NCI-H1930 (cell line): ENCODE results near the gene LARGE1.

Source experiments
- DNase-seq, 2 experiments: peaks; one replicate each; lab custom pipeline; 2025; lab: John Stamatoyannopoulos, UW

Gene LARGE1

DNA sequence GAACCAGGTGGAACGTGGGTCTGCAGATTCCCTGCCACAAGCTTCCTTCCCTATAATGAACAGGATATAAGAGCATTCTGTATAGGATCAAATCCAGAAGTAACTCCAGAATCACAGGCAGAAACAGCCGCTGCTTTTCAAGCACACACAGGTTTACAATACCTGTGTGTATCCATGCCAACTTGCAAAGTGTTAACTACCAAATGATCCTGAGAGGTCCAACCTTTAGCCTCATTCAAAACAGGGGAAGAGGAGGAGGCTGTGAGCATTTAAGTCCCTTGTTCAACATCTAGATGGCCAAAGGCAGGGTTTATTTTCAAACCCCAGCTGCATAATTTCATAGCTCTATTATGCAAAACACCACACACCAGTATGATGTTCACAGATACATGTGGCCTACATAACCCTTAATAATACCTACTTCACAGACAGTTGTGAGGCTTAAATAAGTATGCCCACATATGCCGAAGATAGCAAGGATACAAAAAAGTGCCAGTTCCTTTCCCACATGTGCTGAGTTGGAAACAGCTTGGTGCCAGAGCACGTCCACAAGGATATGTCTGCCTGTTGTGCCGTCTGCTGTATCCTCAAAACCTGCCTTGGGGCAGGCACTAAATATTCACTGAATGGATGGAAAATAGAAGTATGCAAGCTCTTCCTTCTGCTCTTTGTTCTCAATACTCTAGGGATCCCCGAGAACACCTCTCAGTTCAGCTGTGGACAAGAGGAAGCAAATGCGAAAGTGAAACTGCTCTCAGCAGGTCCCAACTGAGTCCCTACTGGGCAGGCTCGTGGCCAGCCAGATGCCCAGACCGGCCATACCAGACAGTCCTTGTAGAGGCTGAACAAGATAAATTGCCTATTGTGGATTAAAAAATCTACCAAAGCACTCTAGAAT, 66.8 kb downstream of the LARGE1 start:
- DNase-seq, result no peak

DNA sequence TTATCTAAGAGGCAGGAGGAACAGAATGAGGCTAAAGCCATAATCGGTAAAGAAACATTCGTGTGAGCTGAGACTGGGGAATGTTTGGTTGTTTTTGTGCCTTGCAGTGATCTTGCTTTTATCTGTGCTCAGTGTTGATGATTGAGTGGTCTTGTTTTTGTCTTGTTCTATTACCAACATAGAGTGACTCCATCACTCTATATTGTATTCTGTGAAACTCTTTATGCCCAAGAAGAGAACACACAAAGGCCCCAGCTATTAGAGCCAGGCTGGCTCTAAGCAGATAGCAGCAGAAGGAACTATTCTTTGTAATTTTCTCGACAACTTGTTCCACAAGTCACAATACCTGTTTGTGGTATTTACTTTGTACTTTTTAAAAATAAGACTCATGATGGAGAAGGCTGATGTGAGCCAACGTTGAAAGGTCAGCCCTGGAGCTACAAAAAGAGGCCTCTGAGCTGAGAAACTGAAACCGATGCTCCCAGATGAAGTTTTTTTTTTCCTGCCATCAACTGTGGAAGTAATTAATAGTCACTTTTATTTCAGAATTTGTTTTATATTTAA, 68.4 kb downstream of the LARGE1 start:
- DNase-seq, result no peak

DNA sequence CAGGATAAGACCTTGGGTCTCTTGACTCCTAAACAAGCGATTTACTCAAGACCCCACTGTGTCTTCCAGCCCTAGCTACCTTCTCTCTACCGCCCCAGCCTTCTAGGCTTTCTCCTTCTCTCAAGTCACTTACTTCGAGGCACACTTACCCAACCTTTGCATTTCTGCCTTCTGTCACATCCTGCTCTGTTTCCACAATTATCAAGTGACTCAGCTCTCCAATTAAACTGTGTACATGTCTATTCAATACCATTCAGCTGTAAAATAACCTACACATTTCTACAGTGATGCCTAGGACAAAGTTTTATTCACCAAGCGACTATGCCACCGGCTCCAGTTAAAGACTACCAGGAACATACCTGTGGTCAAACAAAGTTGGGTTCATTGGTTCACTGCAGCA, 69.0 kb downstream of the LARGE1 start:
- no peak for DNase-seq

DNA sequence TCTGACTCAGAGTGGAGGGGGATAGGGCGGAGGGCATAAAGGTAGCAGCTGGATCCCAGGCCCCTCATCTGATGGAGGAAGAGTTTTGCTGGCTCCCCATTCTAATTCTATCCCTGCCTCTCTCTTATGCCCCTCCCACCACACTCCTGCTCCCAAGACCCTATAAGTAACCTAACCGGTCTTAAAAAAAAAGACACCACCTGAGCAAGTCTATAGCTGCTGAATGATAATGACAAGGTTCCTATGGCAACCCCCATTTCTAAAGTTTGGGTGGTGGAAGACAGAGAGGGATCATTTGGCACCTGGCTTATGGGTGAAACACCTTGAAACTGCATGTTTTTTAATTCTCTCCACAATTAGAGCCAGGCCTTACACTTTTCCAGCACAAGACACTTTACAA, 69.6 kb downstream of the LARGE1 start:
- no peak for DNase-seq

DNA sequence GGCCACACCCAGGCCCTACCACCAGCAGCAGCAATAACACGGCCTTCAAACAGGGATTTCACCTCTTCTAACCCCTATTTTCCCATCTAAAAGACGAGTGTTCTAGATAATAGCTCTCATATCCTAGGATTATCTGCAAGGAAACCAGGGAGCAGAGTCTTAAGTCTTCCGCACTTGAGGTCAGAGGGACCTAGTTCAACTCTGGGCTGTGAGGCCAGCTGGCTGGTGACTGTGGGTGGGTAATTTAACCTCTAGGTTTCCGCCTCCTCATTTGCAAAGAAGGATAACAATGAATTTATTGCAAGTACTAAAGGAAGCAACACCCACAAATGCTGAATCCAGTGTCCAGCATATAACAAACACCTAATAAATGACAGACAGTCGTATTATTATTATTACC, 70.1 kb downstream of the LARGE1 start:
- DNase-seq, result no peak

DNA sequence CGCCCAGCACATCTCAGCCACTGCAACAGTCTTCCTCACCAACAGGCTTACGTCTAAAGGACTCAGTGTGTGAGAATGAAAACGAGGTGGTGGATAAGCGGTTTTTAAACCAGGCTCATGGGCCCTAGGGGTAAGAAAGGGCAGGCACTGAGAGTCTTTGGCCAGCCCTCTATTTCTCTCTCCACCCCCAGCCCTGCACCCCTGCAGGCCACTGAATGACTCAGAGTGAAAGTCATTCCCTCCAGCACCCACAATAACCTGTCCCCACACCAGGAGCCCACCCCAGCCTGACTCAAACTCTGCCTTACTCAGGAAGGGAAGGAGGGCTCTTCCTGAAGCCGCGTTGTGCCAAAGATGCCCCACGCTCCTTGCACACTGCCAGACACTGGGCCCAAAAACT, 72.0 kb downstream of the LARGE1 start:
- DNase-seq, result no peak

DNA sequence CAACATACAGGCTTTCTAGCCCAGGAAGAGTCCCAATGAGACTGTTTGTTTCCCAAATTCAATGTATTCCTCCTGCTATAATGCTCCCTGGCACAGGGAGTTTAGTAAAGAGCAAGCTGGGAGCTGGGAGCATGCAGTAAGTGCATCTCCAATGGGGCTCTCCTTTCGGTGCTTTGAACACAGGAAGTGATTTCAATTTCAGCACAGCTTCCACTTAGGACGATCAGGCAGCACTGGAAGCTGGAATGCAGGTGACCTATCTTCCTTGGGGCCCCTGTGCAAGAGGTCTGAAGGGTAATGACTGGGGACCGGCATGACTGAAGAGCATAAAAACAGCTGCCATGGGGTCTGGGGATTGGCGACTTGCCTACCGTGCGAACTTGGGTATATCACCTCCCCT, 76.0 kb downstream of the LARGE1 start:
- no peak for DNase-seq

DNA sequence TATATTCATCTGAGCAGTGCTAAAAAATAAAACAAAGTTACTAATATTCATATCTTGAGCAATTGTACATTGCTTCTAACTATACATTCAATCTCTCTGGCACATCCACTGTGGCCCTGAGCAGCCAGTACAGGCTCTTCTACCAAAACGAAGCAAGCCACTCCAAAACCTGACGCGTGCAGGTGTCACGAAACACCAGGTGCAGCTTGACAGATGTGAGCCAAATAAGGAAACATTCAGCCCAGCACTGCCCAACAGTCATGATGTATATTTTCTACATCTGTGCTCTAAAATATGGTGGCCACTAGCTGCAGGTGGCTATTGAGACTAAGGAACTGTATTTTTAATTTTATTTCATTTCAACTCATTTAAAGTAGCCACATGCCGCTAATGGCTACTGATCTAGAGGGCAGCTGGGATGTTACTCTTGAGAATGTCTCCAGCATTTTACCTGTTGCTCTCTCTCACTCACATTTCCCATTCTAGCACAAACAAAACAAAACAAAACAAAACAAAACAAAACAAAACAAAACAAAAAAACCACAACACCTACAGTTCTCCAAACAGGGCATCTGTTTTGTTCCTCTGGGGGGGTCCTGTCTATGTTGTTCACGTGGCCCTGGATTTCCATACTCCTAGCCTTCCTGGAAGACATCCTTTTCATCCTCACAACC, 77.7 kb downstream of the LARGE1 start:
- DNase-seq, result no peak

DNA sequence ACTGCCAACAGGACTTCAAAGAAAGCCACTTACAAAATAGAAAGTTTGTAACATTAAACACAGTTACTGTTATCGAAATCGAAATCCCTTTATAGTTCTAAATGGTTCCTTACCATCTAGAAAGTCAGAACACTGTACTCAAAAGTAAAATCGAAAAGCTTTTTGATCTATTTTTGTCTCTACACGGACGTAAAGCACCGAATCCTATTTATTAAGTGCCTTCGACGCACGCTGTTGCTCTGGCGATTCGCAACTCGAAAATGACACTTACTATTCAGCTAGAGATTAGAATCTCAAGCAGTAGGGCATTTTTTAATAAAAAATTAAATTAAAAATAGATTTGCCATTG, 78.3 kb downstream of the LARGE1 start:
- no peak for DNase-seq

DNA sequence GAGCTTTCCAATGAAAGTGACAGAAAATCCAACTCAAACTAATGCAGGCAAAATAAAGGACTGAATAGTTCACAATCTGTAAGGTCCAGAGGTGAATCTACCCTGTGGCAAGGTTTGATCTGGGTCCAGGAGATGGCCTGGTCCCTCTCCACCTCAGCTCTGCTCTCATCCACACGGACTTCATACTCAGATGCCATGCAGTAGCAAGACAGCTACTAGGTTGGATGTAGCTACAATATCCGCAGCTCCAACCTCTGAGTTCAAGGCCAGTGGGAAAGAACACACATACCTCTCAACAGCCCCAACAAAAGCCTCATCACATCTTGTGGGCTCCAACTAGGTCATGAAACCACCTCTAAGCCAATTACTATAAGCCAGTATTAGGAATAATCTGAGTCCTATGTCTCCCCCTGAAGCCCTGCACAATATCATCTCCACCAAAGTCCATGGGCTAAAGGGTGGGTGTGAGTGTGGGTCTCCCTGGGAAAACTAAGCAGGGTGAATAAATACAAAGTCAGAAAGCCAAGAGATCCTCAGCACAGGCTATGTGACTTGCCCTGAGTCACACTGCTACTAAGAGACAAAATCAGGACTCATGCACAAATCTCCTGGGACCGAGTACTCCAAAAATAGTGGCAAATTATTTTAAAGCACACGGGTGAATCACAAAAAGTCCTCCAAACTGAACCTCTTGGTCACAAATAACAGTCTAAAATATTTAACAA, 78.8 kb downstream of the LARGE1 start:
- no peak for DNase-seq

DNA sequence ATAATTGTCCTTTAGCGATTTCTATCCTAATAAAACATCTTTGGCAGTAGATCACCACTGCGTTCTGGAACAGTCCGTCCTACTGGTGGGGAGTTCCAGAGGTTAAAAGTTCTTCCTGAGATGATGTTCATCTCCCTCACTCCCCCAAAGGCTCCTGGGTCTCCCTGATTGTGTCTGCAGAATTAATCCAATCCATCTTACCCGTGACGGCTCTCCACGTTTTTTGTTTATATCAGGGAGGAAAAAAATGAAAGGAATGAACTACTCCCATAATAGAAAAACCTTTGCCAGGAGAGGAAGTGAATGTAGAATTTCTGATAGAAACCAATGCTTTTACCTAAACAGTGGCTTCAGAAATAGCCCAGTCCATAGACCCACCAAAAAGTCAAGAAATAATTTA, 81.6 kb downstream of the LARGE1 start:
- no peak for DNase-seq

DNA sequence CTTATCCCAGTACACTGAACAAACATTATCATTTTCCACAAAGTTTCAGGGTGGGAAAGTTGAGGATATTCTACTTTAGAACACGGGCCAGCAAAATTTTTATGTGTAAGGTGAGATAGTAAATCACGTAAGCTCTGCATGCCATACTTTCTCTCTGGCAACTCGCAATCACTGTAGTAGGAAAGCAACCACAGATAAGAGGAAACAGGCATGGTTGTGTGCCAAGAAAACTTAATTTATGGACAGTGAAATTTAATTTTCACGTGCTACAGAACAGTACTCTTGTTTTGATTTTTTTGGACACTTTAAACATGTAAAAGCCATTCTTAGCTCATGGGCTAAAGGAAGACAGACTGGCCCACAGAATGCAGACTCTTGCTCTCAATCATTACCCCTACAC, 82.5 kb downstream of the LARGE1 start:
- DNase-seq, result no peak

DNA sequence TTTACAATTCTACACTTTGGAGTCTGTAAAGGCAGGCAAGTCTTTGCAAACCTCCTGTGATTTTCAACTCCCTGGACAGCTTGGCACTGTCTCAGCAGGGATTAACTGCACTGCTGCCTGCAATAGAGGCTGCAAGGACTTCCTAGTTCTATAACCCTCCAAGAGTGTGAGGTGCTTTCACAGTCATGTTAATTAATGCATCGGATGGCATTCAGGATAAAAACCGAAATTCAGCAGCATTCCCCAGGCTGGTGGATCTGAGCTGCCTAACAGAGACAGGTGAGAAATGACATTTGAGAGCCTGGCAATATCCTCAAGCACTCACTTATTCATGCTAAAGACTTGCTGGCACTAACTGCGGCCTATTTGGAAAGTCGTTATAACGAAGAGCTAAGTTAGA, 85.0 kb downstream of the LARGE1 start:
- DNase-seq, result no peak

DNA sequence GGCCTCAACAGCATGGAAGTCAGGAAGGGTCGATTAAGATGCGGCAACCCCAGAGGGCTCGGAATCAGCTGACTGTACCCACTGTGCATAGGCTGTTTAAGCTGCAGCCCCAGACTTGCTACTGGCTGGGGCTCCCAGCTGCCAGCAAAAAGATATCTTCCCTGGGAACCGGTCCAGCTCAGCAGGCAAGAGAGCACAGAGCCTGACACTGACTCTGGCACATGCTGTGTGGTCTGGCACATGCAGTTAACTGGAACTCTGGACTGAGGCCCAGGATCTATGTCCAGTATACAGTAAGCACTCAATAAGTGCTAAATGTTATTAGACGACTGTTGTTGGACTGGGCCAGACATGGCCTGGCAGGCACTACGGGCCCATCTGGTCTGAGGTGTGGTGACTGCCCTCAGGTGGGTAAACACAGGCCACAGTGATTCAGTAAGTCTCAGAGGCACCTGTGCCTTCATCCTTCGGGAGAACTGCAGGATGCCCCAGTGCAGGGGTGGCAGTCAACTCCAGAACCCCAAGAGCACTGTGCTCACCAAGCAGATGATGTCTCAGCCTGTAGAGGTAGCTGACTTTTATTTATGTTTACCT, 87.6 kb downstream of the LARGE1 start:
- DNase-seq, result no peak

DNA sequence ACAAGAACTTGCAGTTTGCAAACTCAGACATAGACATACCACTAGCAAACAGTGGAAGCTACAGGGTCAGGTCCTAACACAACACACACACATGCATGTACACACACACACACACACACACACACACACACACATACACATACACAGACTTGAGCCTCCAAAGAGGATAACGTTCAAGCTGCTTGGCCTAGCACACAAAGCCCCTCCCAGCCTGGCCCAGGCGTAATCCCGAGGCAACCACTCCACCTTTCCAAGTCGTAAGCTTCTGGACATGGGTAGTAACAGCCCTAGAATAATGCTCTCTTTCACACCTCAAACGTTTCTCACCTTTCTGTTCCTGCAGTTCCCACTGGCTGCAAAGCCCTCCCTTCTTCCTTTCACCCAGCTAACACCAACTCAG, 88.6 kb downstream of the LARGE1 start:
- no peak for DNase-seq

DNA sequence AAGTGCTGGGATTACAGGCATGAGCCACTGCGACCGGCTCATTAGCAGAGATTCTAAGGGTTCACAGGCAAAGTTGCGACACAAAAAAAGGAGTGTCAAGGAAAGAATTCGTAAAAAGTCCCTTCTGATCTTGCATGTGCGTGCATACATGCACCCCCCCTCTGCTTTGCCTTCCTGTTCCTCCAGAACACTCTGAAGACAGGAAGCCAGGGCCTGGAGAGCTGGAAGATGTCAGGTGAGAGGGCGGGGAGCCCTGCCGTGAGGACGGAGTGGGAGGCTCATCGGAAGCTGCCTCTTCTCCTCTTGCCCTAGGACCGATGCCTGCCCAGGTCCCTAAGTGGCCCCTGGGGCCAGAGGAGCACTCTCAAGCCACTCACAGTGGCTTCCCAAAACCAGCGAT, 89.1 kb downstream of the LARGE1 start:
- DNase-seq, result no peak

DNA sequence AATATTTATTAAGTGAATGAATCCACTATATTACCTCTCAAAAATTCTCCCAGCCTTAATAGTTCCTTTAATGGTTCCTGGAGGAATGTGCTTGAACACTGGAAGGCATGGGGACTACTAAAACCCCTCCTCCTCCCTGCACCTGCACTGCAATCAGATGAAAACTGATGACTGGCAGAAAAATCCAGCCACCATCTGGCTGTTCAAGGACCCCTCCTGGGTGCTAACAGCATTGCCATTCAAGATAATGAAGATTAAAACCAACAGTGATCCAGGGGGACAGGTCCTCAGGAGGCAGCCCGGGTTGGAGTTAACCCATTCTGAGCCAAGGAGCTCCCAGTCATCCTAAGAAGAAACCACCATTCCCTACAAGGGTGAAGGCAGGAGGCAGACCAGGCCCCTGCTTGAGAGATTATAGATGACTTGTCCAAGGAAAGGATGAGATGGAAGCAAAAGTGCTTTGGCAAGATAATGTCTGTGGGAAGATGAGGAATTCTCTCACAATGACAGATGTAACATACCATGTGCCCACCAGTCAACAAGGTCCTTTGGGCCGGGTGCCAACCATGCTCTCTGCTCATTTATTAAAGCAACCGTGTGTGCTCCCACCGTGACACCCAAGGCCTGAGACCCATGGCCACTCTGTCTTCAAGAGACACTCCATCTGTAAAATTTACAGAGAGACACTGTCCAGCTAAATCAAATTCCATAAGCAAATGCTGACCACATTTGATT, 90.6 kb downstream of the LARGE1 start:
- no peak for DNase-seq

DNA sequence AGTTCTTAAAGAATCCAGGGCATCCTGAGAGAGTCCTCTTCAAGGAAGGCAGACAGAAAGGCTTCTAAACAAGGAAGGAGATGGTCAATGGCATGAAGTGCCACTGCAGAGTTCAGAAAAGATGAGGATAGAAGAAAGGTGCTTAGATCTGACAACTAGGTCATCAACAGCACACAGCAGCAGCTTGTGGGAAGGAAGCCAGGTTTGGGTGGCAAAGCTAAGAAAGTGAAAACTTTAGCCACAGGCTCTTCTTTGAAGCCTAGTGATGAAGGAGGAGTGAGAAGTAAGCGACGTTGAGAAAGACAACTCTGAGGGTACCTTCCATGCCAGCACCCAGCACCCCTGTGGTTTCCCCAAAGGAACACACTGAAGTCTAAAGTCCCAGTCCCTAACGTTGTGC, 92.0 kb downstream of the LARGE1 start:
- no peak for DNase-seq

DNA sequence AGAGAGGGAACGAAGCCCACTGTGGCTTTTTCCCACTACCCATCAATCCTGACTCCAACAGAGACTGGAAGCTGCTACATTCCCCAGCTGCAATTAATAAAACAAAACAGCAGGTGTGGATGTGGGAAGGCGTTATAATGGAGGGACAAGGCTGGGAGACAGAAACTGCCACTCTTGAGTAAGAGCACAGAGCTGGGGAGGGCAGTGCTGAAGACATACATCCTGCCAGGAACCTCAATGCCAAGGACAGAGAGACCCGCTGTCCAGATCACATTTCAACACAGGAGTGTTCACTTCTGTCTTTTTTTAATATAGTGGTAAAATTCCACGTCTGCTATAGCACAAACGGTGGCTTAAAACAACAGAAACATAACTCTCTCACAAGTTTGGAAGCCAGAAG, 94.5 kb downstream of the LARGE1 start:
- no peak for DNase-seq

DNA sequence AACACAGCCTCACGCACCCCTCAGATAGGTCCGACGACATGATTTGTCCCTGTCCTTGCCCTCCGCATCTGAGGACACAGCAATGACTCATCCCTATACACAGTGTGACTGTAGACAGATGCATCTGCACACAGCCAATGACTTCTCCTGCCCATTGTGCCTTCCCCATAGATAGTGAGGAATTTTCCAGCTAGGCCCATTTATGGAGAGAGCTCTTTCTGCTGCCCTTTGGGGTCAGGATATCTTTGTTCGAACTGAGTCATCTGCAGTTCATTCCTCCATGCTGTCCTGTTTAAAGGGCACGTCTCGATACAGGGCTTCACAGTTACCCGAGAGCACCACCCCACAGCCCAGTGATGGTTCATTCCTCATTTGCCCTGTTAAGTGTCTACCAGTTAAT, 96.7 kb downstream of the LARGE1 start:
- no peak for DNase-seq

DNA sequence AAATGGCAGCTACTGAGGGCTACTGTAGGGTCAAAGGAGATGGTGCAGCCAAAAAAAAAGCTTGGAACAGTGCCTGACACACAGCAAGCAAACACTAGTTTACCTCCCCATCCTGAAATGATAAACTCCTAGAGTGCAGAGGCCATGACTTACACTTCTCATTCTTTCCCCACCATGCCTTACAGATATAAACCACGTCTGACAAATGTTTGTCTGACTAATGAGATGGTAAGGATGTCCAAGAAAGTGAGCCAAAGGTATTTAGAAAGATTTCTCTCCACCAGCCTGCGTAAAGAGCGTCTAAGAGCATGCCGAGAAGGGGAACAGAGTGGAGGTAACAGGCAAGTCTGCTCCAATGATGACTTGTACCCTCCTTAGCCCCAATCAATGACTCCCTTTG, 99.0 kb downstream of the LARGE1 start:
- no peak for DNase-seq

DNA sequence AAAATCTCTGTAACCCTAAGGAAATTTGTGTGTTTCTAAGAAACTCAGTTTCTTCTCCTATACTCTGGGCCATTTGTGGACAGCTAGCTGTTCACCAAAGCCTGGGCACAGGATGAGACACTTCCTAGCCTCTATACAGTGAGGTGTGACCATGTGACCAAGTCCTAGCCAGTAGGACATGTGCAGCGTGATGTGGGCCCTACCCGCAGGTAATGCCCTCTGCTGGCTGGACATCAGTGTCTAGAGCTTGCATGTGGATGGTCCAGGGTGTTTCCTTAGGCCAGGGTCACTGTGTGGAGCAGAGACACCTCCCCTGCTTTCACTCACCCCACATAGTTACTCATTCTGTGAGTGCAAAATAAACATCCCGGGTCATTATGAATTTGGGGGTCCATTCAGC, 100.5 kb downstream of the LARGE1 start:
- no peak for DNase-seq
